Activated CD4-positive, alpha-beta T cell treated with anti-CD3 and anti-CD28 coated beads for 1 hour (primary cell): Measurements from ENCODE around the gene CBY2.
"Not testable (repeated sequence)": the region's sequence is repeated elsewhere in the genome, so short reads cannot be mapped to it uniquely, and the experiment has no call there.

Experiments
- DNase-seq: peaks from one replicate; pipeline ENCODE4 v3.0.0-alpha.2; 2020

Gene CBY2, protein sequence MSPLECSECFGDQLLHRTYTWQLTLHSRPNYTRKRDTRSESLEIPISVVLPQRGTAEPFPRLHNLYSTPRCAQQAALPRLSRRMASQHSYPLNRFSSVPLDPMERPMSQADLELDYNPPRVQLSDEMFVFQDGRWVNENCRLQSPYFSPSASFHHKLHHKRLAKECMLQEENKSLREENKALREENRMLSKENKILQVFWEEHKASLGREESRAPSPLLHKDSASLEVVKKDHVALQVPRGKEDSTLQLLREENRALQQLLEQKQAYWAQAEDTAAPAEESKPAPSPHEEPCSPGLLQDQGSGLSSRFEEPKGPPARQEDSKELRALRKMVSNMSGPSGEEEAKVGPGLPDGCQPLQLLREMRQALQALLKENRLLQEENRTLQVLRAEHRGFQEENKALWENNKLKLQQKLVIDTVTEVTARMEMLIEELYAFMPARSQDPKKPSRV

GRCh38 chr13:45702088-45702487, at the start of gene CBY2:
TSS of gene CBY2 (plus strand) at chr13:45702320. CDS start at chr13:45702391, 71 bp downstream.
- DNase-seq = no peak

DNA sequence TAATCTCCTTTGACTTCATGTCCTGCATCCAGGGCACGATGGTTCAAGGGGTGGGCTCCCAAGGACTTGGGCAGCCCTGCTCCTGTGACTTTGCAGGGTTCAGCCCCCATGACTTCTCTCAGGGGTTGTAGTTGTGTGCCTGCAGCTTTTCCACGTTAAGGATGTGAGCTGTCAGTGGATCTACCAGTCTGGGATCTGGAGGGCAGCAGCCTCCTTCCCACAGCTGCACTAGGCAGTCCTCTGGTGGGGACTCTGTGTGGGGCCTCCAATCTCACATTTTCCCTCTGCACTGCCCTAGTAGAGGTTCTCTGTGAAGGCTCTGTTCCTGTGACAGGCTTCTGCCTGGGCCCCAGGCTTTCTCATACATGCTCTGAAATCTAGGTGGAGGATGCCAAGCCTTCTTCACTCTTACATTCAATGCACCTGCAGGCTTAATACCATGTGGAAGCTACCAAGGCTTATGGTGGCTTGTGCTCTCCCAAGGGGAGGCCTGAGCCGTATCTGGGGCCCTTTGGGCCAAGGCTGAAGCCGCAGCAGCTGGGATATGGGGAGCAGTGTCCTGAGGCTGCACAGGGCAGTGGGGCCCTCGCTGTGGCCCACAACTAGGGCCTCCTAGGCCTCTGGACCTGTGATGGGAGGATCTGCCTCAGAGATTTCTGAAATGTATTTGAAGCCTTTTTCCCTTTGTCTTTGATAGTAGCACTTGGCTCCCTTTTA, 47.3 kb upstream of the CBY2 start:
- DNase-seq = no peak

DNA sequence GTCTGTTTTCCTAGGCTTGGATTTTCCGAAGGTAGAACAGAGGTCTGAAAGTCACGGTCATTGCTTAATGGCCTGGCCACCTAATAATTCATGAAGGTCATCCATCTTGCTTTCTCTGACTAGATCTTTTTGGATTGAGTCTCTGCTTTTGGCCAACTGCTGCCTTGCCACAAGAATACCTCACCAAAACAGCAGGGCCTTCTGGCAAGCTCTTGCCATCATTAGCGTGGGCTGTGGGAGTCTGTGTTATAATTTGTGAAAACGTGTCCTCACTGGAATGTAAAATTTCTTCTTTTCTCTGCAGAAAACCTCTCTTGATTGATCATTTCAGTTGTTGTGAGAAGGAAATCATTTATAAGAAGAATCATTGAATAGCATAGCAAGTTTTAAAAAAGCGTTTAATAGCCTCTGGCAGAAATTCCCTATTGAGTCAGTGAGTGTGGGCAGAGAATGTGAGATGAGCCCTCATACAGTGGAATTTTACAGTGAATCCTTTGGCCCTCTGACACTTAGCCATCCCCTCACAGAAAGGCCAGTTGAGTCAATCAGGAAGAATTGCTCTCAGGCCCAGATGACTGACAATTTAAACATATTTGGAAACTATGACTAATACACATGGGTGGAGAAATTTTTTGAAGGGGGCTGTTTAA, 43.4 kb upstream of the CBY2 start:
- DNase-seq = no peak

- DNase-seq = no peak
These were observed 42.6 kb upstream of the CBY2 start for GRCh38 chr13:45659536-45659935.

- not testable (repeated sequence) for DNase-seq
These were observed 41.7 kb upstream of the CBY2 start for GRCh38 chr13:45660458-45660857.

GRCh38 chr13:45662162-45662561, 40.0 kb upstream of the CBY2 start:
- DNase-seq = no peak

DNA sequence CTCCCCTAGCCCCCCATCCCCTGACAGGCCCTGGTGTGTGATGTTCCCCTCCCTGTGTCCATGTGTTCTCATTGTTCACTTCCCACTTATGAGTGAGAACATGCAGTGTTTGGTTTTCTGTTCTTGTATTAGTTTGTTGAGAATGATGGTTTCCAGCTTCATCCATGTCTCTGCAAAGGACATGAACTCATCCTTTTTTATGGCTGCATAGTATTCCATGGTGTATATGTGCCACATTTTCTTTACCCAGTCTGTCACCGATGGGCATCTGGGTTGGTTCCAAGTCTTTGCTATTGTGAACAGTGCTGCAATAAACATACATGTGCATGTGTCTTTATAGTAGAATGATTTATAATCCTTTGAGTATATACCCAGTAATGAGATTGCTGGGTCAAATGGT, 39.2 kb upstream of the CBY2 start:
- not testable (repeated sequence) for DNase-seq

DNA sequence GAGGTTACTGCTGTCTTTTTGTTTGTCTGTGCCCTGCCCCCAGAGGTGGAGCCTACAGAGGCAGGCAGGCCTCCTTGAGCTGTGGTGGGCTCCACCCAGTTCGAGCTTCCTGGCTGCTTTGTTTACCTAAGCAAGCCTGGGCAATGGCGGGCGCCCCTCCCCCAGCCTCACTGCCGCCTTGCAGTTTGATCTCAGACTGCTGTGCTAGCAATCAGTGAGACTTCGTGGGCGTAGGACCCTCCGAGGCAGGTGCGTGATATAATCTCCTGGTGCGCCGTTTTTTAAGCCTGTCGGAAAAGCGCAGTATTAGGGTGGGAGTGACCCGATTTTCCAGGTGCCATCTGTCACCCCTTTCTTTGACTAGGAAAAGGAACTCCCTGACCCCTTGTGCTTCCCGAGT, 32.5 kb upstream of the CBY2 start:
- not testable (repeated sequence) for DNase-seq

DNA sequence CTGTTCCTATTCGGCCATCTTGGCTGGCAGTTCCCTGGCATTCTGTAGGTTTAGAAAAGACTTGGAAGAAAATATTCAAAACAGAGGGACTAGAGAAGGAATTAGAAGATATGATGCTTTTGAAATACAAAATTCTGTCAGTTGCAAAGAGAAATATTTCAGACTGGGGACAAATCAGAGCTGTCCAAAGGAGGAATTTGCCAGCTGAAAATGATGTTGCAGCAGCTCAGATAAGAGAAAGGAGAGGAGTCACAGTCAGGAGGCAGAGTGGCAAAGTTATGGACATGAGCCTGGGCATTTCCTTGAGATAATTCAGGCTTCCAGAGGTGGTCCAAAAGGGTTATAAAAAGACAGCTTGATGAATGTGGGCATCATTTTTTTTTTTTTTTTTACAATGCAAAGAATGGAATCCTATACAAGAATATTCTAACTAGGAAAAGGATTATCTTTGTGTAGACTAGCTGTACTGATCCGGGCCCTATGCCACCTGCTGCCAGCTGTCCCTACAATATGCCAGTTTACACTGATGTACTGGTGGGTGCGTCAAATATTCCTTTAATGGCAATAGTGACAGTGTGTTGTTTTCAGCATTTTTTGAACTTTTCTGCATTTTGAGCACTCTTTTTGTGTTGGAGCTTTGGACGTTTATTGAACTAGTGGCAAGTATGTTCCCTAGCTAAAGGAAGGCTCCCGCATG, 31.8 kb upstream of the CBY2 start:
- DNase-seq = no peak

GRCh38 chr13:45674908-45675307, 27.2 kb upstream of the CBY2 start:
- no peak for DNase-seq

GRCh38 chr13:45678282-45678681, 23.8 kb upstream of the CBY2 start:
- no peak for DNase-seq

DNA sequence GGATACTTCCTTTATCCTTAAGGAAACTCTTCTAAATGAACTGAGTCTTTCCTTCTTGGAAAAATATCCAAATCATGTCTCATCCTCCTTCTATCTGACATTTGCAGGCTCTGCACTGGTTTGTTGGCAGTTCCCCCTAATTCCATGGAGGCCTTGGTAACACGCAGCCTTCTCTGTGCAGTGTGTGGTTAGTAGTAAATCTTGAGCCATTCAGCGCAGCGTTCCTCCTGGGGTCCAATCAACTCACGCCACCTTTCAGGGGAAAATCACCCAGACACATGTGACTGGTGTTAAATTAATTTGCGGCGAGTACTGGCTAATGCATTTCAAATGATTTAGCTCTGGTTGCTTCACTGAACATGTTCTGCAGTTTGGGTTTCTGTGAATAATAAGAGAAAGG, 21.0 kb upstream of the CBY2 start:
- no peak for DNase-seq

DNA sequence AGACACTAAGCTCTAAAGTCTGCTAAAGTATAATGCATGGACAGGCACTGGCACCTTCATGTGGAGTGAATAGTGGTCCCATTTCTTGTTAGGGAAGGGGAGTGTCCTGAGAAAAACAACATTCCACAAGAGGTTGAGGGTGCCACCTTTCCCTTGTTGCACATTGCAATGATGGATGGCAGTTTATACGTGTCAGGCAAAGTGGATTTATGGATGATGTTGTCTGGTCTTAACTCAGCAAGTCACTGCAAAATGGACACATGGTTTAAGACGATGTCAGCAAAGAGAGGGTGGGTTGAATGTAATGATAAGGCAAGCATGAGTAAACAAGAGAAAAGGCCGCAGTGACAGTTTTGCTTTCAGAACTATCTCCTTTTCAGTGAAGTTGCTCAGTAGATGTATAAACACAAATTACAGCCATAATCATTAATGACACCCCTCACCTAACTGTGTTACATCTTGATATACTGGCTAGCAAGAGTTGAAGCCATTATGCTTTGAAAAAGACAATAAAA, 19.6 kb upstream of the CBY2 start:
- no peak for DNase-seq

DNA sequence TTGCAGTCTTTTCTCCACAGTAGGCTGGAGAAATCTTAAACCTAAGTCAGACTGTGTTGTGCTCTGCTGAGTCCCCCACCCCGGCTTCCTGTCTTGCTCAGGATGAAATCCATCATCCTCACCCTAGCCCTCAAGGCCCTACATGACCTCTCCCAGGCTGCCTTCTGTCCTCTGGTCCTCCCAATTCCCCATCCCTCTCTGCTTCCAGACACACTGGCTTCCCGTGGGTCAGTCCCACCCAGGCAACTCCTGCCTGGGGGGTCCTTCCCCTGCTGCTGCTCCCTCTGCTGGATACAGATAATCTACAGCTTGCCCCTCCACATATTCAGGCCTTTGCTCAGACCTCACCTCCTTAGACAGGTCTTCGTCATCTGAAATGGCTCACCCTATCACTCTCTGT, 18.4 kb upstream of the CBY2 start:
- no peak for DNase-seq

DNA sequence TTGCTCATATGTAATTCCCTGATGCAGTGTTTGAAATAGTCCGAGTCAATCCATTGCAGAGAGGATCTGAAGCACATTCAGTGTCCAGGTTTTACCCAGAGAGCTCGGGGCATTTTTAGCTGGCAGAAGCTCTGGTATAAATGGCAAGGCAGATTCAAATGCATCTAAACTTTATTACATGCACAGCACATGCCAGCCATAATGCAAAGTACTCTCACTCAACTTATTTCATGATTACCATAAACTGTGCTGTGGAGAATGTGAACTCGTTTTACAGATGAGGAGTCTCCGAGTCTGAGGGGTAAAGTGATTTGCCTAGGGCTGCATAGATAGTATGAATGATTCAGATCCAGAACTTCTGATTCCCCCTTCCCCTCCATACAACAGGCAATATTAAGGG, 13.5 kb upstream of the CBY2 start:
- no peak for DNase-seq

DNA sequence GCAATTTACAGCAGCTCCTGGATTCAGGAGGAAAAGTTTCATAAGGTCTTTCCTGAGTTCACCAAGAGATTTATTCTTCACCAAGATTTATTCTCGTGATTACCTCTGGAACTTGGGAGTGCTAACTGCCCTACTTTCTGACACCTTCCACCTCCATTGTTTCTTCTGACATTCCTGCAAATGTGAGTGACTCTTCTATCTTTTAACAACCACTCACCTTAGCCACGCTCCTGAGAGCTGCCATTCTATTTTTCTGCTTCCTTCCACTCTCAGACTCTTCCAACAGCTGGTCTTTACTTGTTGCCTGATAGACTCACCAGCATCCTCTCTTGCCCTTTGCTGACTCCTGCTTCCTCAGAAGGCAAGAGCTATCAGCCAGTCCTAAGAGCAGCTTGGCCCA, 11.5 kb upstream of the CBY2 start:
- no peak for DNase-seq

GRCh38 chr13:45691251-45691650, 10.9 kb upstream of the CBY2 start:
- DNase-seq = no peak

DNA sequence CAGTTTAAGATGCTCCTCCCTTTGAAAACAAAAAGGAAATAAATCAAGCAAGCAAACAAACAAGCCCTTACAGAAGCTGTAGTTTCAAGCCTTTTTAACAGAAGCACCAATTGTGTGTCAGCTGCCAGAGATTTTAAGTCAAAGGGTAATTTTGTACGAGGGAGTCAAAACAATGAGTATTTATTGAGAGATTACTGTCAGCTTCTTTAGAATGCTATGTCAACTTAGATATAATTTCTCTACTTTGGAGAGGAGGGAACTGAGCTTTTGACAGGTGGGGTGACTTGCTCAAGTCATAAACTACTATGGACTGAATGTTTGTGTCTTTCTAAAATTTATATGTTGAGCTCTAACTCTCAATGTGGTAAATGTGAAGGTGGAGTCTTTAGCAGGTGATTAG, 10.5 kb upstream of the CBY2 start:
- DNase-seq = no peak

DNA sequence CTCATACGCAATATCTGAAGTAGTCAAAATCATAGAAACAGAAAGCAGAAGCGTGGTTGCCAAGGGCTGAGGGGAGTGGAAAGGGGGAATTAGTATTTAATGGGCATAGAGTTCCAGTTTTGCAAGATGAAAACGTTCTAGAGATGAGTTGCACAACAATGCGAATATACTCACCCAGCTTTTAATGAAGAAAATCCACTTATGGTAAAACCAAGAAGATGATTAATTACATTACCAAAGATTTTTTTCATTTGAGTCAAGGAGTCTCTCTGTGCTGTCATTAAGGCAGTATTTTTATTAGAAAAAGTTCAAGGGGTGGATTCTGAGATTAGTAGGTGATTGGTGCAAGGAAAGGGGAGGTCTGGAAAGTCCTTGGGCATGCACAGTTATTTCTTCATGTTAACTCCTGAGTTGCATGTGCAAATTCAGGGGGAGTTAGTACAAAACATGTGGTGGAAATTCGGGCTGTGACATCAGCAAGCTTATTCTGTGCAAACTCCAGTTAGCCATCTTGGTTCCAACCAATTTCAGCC, 6.9 kb upstream of the CBY2 start:
- no peak for DNase-seq

DNA sequence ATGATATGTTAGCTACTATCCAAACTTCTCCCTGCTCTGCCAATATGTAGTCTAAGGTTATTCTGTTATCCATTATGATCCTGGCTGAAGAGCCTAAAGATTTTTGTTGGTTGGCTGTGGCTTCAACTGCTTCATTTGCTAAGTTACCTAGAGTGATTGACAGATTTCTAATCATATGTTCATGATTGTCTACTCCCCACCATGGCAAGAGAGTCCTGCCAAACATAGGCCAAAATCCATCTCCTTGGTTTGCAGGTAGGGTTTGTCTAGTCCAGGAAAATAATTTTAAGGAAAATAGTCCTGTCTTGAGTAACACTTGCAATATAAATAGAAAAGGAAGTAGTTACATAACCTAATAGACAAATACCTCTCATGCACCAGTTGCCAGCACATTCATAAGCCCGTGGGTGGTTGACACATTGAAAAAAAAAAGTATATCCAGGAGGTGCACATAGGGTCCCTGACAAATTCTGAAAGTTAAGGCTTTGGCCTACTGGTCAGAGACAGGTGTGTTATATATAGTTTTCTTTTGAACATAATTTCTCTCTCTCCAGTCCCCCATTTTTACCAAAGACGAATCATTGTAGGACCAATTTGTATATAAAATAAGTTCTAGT, 5.4 kb upstream of the CBY2 start:
- no peak for DNase-seq

- no peak for DNase-seq
These were observed 884 bp upstream of the CBY2 start for GRCh38 chr13:45700971-45701900.
